ENCODE data around the gene SH3RF3.

DNA sequence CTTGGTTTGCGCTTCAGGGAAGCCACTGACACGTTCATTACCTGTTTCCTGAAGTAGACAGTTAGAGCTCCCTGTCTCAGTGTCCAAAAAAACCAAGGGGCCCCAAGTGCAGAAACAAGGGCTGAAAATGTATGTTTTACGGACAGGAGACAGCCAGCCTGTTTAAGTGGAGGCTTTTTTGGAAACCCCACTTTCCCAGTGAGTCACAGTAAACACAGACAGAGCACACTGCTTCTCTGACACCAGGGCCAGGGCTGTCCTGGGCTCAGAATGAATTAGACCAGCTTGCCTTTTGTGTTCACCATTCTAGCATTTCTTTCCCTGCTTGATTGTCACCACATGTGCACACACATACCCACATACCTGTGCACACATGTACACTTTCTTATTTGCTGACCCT lies 128.6 kb downstream of the SH3RF3 start:
- no peak for TF ChIP-seq SIN3A (IDR thresholded peaks at IDR 0.05; ENCODE audit: borderline replicate concordance, insufficient read depth, low read length)
- TF ChIP-seq, protein P1, sequence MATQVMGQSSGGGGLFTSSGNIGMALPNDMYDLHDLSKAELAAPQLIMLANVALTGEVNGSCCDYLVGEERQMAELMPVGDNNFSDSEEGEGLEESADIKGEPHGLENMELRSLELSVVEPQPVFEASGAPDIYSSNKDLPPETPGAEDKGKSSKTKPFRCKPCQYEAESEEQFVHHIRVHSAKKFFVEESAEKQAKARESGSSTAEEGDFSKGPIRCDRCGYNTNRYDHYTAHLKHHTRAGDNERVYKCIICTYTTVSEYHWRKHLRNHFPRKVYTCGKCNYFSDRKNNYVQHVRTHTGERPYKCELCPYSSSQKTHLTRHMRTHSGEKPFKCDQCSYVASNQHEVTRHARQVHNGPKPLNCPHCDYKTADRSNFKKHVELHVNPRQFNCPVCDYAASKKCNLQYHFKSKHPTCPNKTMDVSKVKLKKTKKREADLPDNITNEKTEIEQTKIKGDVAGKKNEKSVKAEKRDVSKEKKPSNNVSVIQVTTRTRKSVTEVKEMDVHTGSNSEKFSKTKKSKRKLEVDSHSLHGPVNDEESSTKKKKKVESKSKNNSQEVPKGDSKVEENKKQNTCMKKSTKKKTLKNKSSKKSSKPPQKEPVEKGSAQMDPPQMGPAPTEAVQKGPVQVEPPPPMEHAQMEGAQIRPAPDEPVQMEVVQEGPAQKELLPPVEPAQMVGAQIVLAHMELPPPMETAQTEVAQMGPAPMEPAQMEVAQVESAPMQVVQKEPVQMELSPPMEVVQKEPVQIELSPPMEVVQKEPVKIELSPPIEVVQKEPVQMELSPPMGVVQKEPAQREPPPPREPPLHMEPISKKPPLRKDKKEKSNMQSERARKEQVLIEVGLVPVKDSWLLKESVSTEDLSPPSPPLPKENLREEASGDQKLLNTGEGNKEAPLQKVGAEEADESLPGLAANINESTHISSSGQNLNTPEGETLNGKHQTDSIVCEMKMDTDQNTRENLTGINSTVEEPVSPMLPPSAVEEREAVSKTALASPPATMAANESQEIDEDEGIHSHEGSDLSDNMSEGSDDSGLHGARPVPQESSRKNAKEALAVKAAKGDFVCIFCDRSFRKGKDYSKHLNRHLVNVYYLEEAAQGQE (IDR thresholded peaks at IDR 0.05; ENCODE audit: insufficient read depth in 1 of 2, low read depth in 2 of 2, low read length in 2 of 2), result no peak
- no peak for TF ChIP-seq POLR2AphosphoS5 (IDR thresholded peaks at IDR 0.05; ENCODE audit: low read depth, low read length)
- TF ChIP-seq TAF1 (IDR thresholded peaks at IDR 0.05; ENCODE audit: borderline replicate concordance, insufficient read depth, low read length), result no peak
